Measurements from ENCODE around the gene ARHGEF6. TPM values are rescaled to one million over a fixed set of nuclear protein-coding genes. Genes with fewer than 3 reads are reported as not detected.
A peak's percentile ranks its signal among the peaks of the same experiment; 100 is the strongest.

Gene ARHGEF6
- polyA plus RNA-seq, 4 donors = 1.1 to 6.4 (median 3.8) TPM

DNA sequence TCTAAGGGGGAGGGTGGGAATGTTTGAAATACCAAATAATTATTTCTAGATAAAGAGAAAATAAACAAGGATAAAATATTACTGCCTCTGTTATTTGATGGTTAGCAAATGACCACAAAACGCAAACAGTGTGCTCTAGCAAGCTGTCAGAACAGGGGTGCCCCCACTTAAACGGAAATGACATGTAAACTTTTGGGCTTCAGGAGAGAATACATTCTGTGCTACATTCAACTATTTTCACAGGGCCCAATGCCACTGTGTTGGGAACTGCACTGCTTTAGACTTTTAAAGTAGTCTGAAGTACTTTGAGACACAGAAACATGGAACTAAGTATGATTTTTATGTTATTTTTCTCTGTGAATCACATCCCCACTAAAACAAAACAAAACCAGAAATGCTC lies 118.6 kb downstream of the ARHGEF6 start:
- FAIRE-seq = no peak
- no peaks in the 10 kb centered on the region for H3K4me1 ChIP-seq (ENCODE audit: control insufficient read depth in 3 of 3, insufficient read depth in 2 of 3, low read depth in 1 of 3, low read length in 2 of 3)
- 36 to 65% (median 49%) methylated on average over 2 of the region's 2 CpGs for WGBS, 3 donors

DNA sequence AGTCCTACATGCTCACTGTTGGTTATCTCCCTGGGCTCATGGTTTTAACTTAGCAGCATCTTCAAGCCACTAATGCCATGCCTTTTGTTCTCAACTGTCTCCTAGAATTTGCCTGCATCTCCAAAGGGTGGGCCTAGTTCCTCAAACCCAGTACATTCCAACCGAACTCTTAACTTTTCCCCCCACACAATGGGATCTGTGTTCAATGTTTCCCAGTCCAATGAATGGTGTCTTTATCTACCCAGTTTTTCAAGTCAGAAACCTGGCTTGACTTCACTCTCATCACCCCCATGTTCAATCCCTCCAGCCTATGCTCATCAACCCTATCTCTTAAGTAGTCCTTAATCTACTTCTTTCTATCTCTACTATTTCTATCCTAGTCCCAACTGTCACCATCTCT lies 119.8 kb downstream of the ARHGEF6 start:
- Histone ChIP-seq H3K27ac (ENCODE audit: low read depth in 1 of 3, low read length in 2 of 3) (no peak overlapping the region), H3K27me3 (ENCODE audit: control insufficient read depth in 3 of 3, insufficient read depth in 3 of 3, low read length in 3 of 3) (no peaks in the 10 kb centered on the region), H3K4me1 (ENCODE audit: control insufficient read depth in 3 of 3, insufficient read depth in 2 of 3, low read depth in 1 of 3, low read length in 2 of 3) (no peaks in the 10 kb centered on the region), H3K36me3 (ENCODE audit: control insufficient read depth in 3 of 3, insufficient read depth in 2 of 3, low read depth in 1 of 3, low read length in 3 of 3) (no peaks in the 10 kb centered on the region), H3K9me3 (ENCODE audit: control insufficient read depth in 2 of 2, insufficient read depth in 1 of 2, low read depth in 1 of 2, low read length in 1 of 2) (no peaks in the 10 kb centered on the region), H3K4me3 (ENCODE audit: low read depth in 1 of 3, low read length in 3 of 3) (no peak overlapping the region)
- DNase-seq (no peak), FAIRE-seq (no peak)
- 67 to 91% (median 70%) methylated on average over 1 of the region's 1 CpG for WGBS, 3 donors

More for the DNA sequence above, 118.6 kb downstream of the ARHGEF6 start:
- H3K27ac ChIP-seq (ENCODE audit: low read depth in 1 of 3, low read length in 2 of 3) = no peak overlapping the region
- no peaks in the 10 kb centered on the region for H3K9me3 ChIP-seq (ENCODE audit: control insufficient read depth in 2 of 2, insufficient read depth in 1 of 2, low read depth in 1 of 2, low read length in 1 of 2)
- no peaks in the 10 kb centered on the region for H3K36me3 ChIP-seq (ENCODE audit: control insufficient read depth in 3 of 3, insufficient read depth in 2 of 3, low read depth in 1 of 3, low read length in 3 of 3)
- no peak overlapping the region for H3K4me3 ChIP-seq (ENCODE audit: low read depth in 1 of 3, low read length in 3 of 3)
- H3K27me3 ChIP-seq (ENCODE audit: control insufficient read depth in 3 of 3, insufficient read depth in 3 of 3, low read length in 3 of 3) = no peaks in the 10 kb centered on the region
- DNase-seq = peak in 1 of 2 donors; percentile 43

DNA sequence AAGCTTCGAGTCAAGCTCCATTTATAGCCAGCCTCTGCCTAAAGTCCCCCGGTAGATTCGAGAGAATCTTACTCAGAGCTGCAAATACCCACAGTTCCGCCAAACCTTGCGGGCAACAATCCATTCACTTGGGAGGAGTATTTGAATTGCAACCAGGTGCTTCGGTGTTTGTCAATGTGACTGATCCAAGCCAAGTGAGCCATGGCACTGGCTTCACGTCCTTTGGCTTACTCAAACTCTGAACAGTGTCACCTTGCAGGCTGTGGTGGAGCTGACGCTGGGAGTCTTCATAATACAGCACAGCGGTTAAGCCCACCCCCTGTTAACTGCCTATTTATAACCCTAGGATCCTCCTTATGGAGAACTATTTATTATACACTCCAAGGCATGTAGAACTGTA lies 121.6 kb downstream of the ARHGEF6 start:
- Histone ChIP-seq H3K4me3 (ENCODE audit: low read depth in 1 of 3, low read length in 3 of 3) (no peak overlapping the region), H3K4me1 (ENCODE audit: control insufficient read depth in 3 of 3, insufficient read depth in 2 of 3, low read depth in 1 of 3, low read length in 2 of 3) (no peaks in the 10 kb centered on the region), H3K9me3 (ENCODE audit: control insufficient read depth in 2 of 2, insufficient read depth in 1 of 2, low read depth in 1 of 2, low read length in 1 of 2) (no peaks in the 10 kb centered on the region), H3K27ac (ENCODE audit: low read depth in 1 of 3, low read length in 2 of 3) (no peak overlapping the region), H3K27me3 (ENCODE audit: control insufficient read depth in 3 of 3, insufficient read depth in 3 of 3, low read length in 3 of 3) (no peaks in the 10 kb centered on the region), H3K36me3 (ENCODE audit: control insufficient read depth in 3 of 3, insufficient read depth in 2 of 3, low read depth in 1 of 3, low read length in 3 of 3) (no peaks in the 10 kb centered on the region)
- DNase-seq (no peak), FAIRE-seq (no peak)
- 82 to 91% (median 88%) methylated on average over 9 of the region's 9 CpGs for WGBS, 3 donors

DNA sequence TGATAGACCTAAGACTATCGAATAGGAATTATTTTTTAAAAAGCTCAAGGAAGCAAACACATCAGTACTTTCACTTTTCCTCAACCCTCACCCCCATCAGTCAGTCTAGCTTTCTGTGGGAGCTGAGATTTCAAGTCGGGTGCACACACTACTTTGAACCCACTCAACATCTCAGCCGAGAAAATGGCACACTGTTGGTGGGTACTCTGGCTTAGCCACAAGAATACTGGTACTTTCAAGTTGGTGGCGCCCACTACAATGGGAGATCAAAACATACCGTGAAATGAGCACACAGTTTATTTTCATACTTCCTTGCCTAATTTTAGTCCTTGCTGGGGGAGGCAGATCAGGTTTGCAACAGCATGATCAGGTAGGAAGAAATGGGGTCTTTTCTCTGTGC lies 122.6 kb downstream of the ARHGEF6 start:
- H3K27ac ChIP-seq (ENCODE audit: low read depth in 1 of 3, low read length in 2 of 3) = no peak overlapping the region

DNA sequence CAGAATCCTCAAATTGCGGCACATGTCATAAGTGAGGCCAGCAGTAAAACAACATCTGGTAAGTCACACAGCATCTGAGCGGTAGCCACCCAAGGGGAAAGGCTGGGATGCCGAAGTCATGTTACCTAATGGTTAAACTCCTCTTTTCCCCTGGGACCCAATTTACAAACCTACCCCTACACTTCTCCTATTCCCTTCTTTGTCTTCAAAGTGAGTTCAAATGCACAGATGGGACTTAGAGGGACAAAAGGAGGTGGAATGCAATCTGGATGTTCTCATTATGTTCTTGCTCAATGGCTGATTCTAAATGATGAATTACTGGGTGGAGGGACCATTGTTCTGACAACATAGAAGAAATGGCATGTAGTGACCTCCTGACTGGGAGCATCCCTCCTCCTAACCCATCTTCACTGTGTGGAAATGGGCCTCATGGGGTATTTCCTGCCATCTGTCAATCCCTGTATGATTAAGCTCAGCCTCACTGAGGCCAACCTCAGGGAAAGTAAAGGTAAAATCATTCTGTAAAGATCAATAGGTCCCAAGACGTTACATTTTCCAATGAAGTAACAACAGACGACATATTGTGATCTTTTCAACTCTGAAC lies 124.3 kb downstream of the ARHGEF6 start:
- no peak for DNase-seq
- Histone ChIP-seq H3K36me3 (ENCODE audit: control insufficient read depth in 3 of 3, insufficient read depth in 2 of 3, low read depth in 1 of 3, low read length in 3 of 3) (no peaks in the 10 kb centered on the region), H3K4me1 (ENCODE audit: control insufficient read depth in 3 of 3, insufficient read depth in 2 of 3, low read depth in 1 of 3, low read length in 2 of 3) (no peaks in the 10 kb centered on the region), H3K27me3 (ENCODE audit: control insufficient read depth in 3 of 3, insufficient read depth in 3 of 3, low read length in 3 of 3) (no peaks in the 10 kb centered on the region), H3K4me3 (ENCODE audit: low read depth in 1 of 3, low read length in 3 of 3) (no peak overlapping the region), H3K9me3 (ENCODE audit: control insufficient read depth in 2 of 2, insufficient read depth in 1 of 2, low read depth in 1 of 2, low read length in 1 of 2) (no peaks in the 10 kb centered on the region), H3K27ac (ENCODE audit: low read depth in 1 of 3, low read length in 2 of 3) (no peak overlapping the region)
- no peak for FAIRE-seq
- WGBS, 3 donors = 79 to 83% (median 82%) methylated on average over 5 of the region's 5 CpGs

More for the DNA sequence above, 122.6 kb downstream of the ARHGEF6 start:
- whole genome bisulfite sequencing, 3 donors = 70 to 81% (median 77%) methylated on average over 5 of the region's 5 CpGs
- Histone ChIP-seq H3K36me3 (ENCODE audit: control insufficient read depth in 3 of 3, insufficient read depth in 2 of 3, low read depth in 1 of 3, low read length in 3 of 3) (no peaks in the 10 kb centered on the region), H3K4me1 (ENCODE audit: control insufficient read depth in 3 of 3, insufficient read depth in 2 of 3, low read depth in 1 of 3, low read length in 2 of 3) (no peaks in the 10 kb centered on the region), H3K4me3 (ENCODE audit: low read depth in 1 of 3, low read length in 3 of 3) (no peak overlapping the region), H3K27me3 (ENCODE audit: control insufficient read depth in 3 of 3, insufficient read depth in 3 of 3, low read length in 3 of 3) (no peaks in the 10 kb centered on the region), H3K9me3 (ENCODE audit: control insufficient read depth in 2 of 2, insufficient read depth in 1 of 2, low read depth in 1 of 2, low read length in 1 of 2) (no peaks in the 10 kb centered on the region)
- no peak for DNase-seq
- FAIRE-seq = no peak

DNA sequence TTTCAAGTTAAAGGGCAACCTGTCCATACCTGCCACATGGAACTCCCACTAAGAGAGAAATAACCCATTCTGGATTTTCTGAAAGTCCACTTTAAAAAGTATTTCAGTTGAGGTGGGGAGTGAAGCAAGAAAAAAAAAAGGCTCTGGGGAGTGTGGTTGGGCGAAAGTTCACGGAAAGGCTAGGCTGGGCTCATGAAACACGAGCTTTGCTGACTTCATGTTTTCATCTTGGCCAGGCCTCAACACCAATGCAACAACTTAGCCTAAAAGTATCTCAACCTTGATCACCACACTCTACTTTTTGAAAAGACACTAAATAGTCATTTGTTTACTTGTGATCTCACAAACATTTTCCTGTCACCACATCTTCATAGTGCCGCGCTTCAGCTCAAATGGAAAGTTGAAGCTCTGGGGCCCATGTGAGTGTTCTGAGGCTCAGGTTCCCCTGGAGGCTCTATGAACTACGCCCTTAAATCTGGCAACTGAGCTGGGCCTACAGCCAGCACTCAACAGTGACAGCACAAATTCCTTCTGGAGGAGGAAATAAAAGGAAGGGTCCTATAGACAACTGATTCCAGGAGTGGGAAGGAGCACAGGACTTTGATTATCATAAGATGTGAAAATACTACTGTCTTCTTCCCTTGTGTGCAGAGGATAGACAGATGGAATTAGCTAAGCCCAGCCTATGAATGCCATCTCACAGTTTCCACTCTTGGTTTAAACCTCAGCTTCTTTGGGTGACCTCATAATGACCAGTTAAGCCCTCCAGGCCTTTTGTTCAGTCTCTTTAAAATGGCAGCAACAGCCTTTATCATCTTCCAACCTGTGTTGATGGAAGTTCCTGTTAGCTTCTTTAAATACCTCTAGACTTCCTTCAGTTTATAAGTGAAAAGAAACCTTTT lies 127.7 kb downstream of the ARHGEF6 start:
- Histone ChIP-seq H3K9me3 (ENCODE audit: control insufficient read depth in 2 of 2, insufficient read depth in 1 of 2, low read depth in 1 of 2, low read length in 1 of 2) (no peaks in the 10 kb centered on the region), H3K4me3 (ENCODE audit: low read depth in 1 of 3, low read length in 3 of 3) (no peak overlapping the region)
- 73 to 81% (median 75%) methylated on average over 6 of the region's 6 CpGs for WGBS, 3 donors

DNA sequence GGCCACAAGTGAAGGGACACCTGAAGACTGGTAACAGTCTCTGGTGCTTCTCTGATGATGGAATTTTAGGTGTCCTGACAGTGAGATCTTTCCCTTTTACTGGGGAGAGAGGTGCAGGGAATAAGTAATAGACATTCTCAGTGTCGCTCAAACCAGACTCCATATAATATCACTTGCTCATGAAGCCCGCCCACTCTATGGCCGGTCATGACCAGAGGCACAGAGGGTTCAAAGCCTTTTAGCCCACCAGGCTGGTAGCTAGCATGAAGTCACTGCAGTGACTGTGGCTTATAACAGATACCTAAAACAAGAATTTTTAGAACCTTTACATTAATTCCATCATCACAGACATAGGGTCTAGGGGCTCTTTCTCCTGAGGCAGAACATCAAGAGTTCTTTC lies 129.9 kb downstream of the ARHGEF6 start:
- Histone ChIP-seq H3K4me3 (ENCODE audit: low read depth in 1 of 3, low read length in 3 of 3) (no peak overlapping the region), H3K27me3 (ENCODE audit: control insufficient read depth in 3 of 3, insufficient read depth in 3 of 3, low read length in 3 of 3) (no peaks in the 10 kb centered on the region), H3K4me1 (ENCODE audit: control insufficient read depth in 3 of 3, insufficient read depth in 2 of 3, low read depth in 1 of 3, low read length in 2 of 3) (no peaks in the 10 kb centered on the region), H3K9me3 (ENCODE audit: control insufficient read depth in 2 of 2, insufficient read depth in 1 of 2, low read depth in 1 of 2, low read length in 1 of 2) (no peaks in the 10 kb centered on the region), H3K36me3 (ENCODE audit: control insufficient read depth in 3 of 3, insufficient read depth in 2 of 3, low read depth in 1 of 3, low read length in 3 of 3) (no peaks in the 10 kb centered on the region), H3K27ac (ENCODE audit: low read depth in 1 of 3, low read length in 2 of 3) (peak overlapping the region in 1 of 3 donors; percentile 5)
- FAIRE-seq (no peak), DNase-seq (no peak)
- WGBS, 3 donors = 80 to 86% (median 86%) methylated on average over 3 of the region's 3 CpGs

More for the DNA sequence above, 127.7 kb downstream of the ARHGEF6 start:
- Histone ChIP-seq H3K27ac (ENCODE audit: low read depth in 1 of 3, low read length in 2 of 3) (peak overlapping the region in 1 of 3 donors; percentile 44), H3K36me3 (ENCODE audit: control insufficient read depth in 3 of 3, insufficient read depth in 2 of 3, low read depth in 1 of 3, low read length in 3 of 3) (no peaks in the 10 kb centered on the region), H3K27me3 (ENCODE audit: control insufficient read depth in 3 of 3, insufficient read depth in 3 of 3, low read length in 3 of 3) (no peaks in the 10 kb centered on the region), H3K4me1 (ENCODE audit: control insufficient read depth in 3 of 3, insufficient read depth in 2 of 3, low read depth in 1 of 3, low read length in 2 of 3) (no peaks in the 10 kb centered on the region)
- DNase-seq = no peak
- FAIRE-seq = no peak

DNA sequence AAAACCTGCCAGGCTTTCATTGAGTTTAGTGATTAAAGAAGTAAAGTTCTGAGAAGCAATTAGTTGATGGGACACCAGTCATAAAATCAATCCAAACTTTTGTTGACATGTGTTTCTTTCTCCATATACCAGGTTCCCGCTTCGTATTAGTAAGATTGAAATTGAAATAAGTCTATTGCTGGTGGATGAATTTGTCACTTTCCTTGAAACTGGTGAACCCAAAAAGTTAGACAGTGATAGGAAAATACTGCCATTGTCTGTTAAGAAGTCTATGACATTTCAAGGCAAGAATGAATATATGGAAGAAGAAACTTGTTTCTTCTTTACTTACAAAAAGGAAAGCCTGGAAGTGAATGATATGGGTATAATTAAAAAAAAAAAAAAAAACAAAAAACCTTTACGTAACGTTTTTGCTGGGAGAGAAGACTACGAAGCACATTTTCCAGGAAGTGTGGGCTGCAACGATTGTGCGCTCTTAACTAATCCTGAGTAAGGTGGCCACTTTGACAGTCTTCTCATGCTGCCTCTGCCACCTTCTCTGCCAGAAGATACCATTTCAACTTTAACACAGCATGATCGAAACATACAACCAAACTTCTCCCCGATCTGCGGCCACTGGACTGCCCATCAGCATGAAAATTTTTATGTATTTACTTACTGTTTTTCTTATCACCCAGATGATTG lies 132.9 kb downstream of the ARHGEF6 start, which contains the start of gene CD40LG:
Gene CD40LG (plus strand): TSS at position 482 of the 684 bp plus-strand sequence. CDS start 91 bp downstream, at position 573.
- no peaks in the 10 kb centered on the region for H3K9me3 ChIP-seq (ENCODE audit: control insufficient read depth in 2 of 2, insufficient read depth in 1 of 2, low read depth in 1 of 2, low read length in 1 of 2)
- WGBS, 3 donors = 81 to 84% (median 83%) methylated on average over 10 of the region's 10 CpGs
- H3K4me3 ChIP-seq (ENCODE audit: low read depth in 1 of 3, low read length in 3 of 3) = no peak within 1 kb of the TSS
- no peaks in the 10 kb centered on the region for H3K4me1 ChIP-seq (ENCODE audit: control insufficient read depth in 3 of 3, insufficient read depth in 2 of 3, low read depth in 1 of 3, low read length in 2 of 3)
- no peak for DNase-seq
- no peaks in the 10 kb centered on the region for H3K27me3 ChIP-seq (ENCODE audit: control insufficient read depth in 3 of 3, insufficient read depth in 3 of 3, low read length in 3 of 3)
- H3K27ac ChIP-seq (ENCODE audit: low read depth in 1 of 3, low read length in 2 of 3) = peak within 1 kb of the TSS in 1 of 3 donors; percentile 49
- no peak for FAIRE-seq
- H3K36me3 ChIP-seq (ENCODE audit: control insufficient read depth in 3 of 3, insufficient read depth in 2 of 3, low read depth in 1 of 3, low read length in 3 of 3) = no peaks in the 10 kb centered on the region

Data from small intestine (tissue), 7 donors.